NCI-H345 treated with DMSO at 0.1 percent for 48 hours (cell line): ENCODE measurements around the gene RRP8.

Experiments used
- DNase-seq: peaks from one replicate; lab custom pipeline; 2025; ENCODE audit not compliant: unreplicated experiment; lab: John Stamatoyannopoulos, UW

Gene RRP8

DNA sequence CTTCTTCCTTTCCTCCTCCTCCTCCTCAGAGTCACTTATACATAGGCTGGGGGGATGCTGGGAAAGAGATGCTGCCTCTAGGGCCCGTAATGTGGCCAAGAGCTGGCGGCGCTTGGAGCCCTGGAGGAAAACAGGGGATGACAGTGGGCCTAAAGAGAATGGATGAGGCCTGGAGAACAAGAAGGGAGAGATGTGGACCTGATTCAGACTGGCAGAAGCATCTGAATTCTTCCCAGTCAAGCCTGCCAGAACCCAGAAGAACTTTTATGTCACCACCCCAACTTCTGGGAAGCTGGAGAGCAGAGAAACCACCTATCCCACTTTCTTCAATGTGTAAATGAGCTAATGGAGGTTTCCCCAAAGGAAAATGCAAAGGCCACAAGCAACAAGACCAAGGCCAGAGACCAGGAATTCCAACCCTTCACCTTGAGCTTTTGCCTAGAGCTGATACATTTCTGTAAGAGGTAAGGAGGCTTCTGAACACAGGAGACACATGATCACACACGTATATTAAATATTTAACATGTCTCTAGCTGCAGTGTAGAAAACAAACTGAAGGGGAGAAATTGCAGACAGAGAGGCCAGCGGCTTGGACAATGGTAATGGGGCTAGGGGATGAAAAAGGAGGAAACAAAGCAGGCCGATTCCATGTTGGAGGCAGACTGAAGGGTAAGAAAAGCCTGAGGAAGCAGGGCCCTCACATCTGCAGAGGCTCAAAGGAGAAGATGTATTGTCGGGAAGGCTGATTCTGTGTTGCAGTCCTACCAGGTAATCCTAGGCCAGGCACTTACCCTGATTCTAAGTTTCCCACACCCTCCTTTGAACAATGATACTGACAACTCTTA is 1.1 kb downstream of the RRP8 start:
- DNase-seq = no peak

DNA sequence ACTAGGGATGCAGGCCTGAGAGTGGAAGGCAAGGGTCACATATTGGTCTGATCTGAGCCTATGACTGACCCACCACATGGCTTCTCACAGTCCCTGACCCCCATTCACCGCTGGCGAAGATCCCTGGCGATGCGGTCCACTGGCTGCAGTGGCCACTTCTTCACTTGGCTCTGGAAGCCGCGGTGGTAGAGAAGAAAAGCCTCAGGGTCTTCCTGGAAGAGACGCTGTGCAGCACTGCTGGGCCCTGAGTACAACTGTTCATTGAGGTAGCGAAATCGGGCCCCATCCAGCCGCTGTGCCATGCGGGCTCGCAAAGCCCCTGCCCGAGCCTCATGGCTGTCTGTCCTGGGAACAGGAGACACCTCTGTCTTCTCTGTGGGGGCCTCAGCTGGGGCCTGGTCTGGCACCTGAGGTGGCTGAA is 2.4 kb downstream of the RRP8 start:
- no peak for DNase-seq

DNA sequence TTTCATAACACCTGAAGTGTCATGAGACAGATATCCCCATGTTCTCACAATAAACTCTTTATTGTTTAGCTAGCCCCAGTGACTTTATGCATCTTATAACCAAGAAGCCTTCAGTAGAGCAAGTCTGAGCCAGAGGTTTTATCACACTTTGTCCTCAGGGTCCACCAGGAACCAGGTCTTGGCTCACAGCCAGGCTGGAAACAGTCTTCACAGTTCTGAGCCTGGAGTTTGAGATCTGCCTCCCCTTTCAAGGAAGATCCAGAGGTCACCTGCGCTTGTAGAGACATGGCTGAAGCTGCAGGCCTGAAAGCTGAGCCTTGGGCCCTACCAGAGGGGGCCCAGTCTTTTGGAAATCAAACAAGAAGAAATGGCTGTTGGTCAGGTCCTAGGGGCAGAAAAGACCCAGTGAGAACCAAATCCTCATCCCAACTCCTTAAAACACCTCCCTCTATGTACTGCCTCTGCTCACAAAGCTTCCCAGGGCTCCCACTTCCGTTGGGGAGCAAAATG is 3.5 kb downstream of the RRP8 start:
- DNase-seq = no peak

DNA sequence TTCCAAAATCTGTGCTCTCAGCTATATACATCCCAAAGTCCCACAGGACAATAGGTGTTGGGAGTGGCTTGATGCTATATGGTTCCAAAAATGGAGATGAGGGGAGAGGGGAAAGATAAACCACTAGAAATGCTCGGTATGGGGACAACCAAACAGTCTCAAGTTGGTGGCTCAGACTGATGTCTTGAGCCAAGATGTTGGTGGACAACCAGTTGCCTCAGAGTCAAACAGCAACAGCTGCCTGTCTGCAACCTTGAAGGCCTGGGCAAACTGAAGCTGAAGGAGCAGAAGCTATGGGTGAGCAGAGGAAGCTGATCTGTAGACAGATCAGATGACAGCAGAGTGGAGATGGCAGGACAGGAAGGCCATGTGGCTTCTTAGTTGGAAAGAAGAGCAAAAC is 4.0 kb downstream of the RRP8 start:
- DNase-seq = no peak

DNA sequence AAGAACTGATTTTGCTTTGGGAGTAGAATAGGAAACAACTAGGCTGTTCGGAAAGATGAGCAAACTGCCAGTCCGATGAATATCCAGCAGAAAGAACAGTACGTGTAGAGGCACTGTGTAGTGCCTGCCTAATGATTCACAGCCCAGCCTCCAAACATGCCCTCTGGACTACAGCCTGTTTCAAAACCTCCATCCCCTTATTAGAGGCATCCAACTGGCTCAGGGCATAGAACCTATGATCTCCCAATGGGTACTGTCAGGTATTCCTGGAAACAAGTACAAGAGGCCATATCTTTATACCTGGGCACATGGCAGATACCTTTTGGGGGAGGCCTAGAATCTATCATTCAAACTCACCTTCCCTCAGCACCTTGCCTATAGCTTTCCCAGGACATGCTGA is 4.9 kb downstream of the RRP8 start:
- no peak for DNase-seq

DNA sequence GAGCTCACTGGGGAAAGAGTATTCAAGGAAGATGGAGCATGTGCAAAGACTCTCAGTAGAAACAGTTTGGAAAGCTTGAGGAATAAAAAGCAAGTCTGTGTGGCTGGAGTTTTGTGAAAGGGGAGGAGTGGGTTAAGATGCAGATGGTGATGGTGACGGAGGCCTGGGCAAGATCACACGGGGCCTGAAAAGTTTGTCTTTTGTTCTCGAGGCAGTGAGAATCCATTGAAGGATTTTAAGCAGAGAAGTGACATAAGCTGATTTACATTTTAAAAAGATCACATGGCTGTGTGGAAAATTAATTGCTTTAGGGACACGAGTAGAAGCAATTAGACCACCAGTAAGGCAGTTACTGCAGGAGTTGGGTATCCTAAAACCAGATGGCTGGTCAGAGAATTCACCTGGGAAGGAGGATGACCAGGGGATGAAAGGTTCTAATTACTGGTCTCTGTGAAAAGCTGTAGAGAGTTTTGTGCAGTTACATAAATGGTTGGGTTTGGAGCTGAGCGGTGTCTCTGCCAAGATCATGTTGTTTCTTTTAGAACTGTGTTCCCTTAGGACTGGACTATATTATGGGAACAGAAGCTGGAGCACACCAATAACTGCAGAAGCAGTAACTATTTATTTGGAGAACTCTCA is 7.1 kb downstream of the RRP8 start:
- DNase-seq = no peak

DNA sequence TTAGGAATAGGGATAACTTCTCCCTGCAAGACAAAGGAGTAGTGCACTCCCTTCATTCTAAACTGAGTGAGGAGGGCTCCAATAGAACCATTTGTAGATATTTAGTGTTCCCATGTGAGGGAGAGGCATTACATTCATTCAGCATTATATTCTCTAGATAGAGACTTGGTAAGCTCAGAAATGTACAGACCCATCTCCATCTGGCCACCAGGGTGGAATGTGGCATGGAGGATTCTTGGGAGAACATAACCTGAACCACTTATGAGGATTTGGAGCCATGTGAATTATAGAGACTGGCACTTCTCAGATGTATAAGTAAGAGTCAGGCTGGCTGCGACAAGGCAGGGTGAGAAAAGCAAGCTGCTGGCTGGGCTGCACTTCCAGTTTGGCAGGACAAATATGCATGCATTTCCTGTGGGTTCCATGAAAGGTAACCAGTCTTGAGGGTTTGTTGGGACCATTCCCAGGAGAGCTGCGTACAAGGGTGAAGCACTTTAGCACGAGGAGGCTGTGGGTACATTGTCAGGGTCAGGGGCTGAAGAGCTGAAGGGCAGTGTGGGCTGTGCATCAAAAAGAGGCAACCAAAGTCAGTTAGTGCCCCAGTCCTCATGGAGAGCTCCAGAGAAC is 9.2 kb downstream of the RRP8 start:
- DNase-seq = no peak

DNA sequence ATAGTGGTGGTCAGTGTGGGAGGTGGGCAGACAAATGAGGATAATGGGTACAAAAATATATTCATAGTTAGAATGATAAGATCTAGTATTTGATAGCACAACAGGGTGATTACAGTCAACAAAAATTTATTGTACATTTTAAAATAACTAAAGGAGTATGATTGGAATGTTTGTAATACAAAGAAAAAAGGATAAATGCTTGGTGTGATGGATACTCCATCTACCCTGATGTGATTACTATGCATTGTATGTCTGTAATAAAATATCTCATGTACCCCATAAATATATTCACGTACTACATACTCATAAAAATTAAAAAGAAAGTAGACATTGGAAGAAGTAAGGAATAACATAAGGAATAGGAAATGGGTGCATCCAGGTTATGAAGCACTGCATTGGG is 15.4 kb downstream of the RRP8 start:
- no peak for DNase-seq

DNA sequence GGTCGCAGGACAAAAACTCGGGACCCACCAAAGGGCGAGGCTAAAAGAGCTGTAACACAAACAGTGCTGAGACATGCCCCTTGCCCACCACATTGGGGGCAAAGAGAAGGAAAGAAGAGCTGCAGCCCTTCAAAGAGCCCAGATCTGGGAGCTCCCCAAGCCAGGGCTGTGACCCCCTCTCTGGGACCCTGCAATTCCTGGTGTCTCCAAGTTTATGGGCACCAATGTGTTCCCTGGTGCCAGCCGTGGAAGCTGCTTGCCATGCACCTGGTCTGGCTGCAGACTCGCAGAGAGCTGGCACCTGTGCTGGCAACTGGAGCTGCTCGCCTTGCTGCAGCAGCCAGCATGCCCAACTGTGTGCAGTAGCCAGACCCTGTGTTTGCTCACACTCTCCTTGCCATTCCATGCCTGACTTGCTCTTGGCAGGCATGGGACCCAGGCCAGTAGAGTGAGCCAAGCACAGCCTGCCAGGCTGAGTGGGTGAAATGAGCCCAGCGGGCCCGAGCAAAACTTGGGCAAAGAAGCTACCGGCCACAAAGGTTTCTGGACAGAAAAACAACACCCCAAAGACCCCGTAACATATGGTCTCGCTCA is 16.0 kb downstream of the RRP8 start:
- DNase-seq = no peak

DNA sequence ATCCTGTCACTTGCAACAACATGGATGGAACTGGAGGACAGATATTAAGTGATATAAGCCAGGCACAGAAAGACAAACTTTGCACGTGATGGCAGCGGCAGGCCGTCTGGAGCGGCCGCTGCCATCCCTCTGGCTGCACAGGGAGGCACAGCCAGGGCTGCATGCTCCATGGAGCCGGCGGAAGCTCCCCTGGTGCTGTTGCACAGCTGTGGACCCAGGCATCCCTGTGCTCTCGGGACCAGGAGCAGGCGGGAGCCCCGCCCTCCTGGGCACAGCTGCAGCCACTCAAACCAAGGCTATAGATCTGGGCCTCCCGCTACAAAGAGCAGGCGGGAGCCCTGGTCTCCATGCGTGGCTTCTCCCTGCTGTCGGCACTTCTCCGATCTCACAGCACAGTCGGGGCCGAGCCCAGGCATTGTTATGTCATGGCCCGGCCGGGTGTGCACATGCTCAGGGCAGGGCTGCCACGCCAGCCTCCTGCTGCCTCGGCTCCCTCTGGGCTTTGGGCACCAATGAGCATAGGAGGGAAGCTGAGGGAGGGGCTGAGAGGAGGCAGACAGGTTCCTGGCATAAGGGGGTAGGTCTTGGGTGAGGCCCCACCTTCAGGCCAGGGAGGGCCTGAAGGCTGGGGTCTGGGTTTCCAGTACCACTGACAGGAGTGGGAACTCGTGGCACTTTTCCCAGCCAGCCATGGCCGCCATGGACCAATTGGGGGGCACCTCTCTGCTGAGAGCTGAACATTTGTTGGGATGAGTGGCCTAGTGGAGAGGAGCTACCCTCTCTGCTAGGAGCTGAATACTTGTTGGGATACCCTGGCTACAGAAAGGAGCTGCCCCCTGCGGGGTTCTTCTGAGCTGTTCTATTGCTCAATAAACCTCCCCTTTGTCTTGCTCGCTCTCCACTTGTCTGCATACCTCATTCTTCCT is 16.7 kb downstream of the RRP8 start:
- no peak for DNase-seq

DNA sequence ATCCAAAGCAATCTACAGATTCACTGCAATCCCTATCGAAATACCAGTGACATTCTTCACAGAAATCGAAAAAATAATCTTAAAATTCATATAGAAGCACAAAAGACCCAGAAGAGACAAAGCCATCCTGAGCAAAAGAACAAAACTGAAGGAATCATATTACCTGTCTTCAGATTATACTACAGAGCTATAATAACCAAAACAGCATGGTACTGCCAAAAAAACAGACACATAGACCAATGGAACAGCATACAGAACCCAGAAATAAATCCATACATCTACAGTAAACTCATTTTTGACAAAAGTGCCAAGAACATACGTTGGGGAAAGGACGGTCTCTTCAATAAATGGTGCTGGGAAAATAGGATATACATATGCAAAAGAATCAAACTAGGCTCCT is 18.9 kb downstream of the RRP8 start:
- no peak for DNase-seq

DNA sequence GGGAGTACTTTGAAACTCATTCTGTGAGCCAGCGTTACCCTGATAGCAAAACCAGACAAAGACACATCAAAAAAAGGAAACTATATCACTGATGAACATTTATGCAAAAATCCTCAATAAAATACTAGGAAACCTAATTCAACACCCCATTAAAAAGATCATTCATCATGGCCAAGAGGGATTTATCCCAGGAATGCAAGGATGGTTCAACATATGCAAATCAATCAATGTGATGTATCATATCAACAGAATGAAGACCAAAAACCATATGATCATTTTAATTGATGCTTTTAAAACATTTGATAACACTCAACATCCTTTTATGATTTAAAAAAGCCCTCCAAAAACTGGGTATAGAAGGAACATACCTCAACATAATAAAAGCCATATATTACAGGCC is 19.8 kb downstream of the RRP8 start:
- no peak for DNase-seq

DNA sequence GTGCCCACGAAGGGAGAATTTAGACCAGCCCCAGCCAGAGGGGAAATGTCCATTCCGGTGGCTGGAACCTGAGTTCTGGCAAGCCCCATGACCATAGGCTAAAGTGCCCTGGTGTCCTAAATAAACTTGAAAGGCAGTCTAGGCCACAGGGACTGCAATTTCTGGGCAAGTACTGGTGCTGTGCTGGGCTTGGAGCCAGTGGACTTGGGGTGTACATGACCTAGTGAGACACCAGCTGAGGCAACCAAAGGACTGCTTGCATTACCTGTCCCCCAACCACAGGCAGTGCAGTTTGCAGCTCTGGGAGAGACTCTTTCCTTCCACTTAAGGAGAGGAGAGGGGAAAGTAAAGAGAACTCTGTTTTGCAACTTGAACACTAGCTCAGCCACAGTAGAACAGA is 23.7 kb downstream of the RRP8 start:
- DNase-seq = no peak

DNA sequence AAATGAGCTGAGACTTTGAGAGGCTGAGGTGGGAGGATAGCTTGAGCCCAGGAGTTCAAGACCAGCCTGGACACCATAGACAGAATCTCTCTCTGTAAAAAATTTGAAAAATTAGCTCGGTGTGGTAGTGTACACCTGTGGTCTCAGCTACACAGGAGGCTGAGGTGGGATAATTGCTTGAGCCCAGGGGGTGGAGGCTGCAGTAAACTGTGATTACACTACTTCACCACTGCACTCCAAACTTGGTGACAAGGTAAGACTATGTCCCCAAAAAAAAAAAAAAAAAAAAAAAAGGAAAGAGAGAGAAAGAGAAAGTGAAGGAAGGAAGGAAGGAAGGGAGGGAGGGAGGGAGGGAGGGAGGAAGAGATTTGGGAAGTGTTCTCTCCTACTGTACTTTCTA is 25.3 kb downstream of the RRP8 start:
- DNase-seq = no peak

DNA sequence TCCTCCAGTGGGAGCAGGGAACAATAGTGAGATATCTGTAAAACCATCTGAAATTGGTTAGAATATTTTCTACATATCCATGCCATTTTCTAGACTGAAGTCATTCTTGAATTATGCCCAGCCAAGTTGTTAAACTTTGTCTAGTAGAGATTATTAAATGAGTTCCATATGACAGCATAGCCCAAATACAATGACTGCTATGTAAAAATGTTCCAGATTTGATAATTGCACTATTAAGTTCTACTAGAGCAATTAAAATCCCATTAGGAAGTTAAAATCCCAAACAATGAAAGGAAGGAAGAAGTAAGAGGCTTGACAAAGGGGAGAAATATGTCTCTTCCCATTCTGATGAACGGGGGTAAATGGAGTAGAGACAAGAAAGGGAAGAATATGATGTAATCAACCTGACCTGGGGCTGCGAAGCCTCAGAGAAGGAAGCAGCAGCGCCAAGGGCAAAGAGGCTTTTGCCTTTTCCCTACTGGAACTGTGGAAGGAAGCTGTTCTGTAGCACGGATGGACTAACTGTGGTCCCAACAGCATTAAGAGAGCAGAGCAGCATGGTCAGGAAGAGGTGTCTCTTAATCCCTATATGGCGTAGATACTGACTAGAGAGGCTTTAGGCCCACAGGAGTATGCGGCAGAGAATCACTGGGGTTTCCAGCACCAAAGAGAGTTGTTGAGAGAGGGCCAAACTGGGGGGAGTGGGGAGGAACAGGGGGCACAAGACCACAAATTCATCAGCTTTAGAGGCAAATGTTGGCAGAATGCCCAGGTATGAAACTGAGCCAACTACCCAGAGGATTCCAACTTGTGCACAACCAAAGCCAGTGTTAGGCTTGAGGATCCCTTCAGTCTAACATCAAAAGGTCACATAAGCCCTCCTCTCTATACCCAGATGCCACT is 26.7 kb downstream of the RRP8 start:
- peak; percentile 26 for DNase-seq

DNA sequence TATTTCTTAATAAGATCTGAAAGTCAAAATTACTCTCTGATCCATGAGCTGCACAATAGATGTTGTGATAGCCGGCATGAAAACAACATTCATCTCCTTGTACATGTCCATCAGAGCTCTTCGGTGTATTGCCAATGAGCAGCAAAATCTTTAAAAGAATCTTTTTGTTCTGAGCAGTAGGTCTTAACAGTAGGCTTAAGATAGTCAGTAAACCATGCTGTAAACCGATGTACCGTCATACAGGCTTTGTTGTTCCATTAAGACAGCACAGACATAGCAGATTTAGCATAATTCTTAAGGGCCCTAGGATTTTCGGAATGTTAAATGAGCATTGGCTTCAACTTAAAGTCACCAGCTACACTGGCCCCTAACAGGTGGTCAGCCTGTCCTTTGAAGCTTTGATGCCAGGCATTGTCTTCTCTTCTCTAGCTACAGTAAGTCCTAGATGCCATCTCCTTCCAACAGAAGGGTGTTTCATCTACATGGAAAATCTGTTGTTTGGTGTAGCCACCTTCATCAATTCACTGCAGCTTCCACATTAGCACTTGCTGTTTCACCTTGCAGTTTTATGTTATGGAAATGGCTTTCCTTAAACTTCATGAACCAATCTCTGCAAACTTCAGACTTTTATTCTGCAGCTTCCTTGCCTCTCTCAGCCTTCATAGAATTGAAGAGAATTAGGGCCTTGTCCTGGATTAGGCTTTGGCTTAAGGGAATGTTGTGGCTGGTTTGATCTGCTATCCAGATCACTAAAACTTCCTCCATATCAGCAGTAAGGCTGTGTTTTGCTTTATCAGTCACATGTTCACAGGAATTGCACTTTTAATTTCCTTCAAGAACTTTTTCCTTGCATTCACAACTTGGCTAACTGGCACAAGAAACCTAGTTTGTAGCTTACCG is 28.4 kb downstream of the RRP8 start:
- no peak for DNase-seq

DNA sequence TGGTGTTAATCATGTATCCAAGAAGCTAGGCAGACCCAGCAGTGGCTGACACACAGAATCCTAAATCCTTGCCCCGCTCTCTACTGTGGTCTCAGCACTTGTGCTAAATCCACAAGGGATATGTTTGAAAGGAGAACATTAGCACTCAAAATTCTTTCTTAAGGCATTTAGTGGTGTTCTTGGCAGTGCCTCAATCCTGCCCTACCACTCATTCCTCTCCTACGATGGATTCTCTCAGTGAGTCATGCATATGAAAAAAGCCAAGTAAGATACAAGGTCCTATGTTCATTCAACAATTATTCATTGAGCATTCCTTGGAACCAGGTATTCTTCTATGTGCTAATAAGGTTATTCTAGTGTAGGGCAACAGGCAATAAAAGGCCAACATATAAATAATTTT is 31.2 kb downstream of the RRP8 start:
- no peak for DNase-seq

DNA sequence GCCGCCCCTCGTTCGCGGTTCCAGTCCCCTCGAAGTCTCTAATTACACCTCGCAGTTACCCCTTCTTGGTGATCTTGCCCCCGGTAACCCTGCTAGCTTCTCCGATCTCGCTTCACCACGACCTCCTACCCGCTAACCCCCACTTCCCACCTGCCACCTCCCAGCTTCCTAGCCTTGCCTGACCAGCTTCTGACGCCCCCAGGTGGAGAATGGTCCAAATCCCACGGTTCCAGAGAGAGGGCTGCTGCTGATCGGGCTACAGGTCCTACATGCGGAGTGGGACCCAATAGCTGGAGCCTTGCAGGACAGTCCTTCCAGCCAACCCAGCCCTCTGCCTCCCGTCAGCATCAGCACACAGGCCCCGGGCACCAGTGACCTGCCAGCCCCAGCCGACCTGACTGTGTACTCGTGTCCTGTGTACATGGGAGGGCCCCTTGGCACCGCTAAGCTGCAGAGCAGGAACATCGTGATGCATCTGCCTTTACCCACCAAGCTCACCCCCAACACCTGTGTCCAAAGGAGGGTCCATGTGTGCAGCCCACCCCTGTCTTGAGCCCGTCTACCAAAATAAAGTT is 31.9 kb downstream of the RRP8 start:
- no peak for DNase-seq
